Ramos (cell line): ENCODE results near the gene ZNF479.
"Not testable (repeated sequence)": the region's sequence is repeated elsewhere in the genome, so short reads cannot be mapped to it uniquely, and the experiment has no call there.

ENCODE experiments used
- in situ Hi-C: fragments of 300-500 bp; cut with MboI; formaldehyde crosslinking; loops from one replicate; pipeline ENCODE4 v1.14.3; 2022; ENCODE audit warnings: low sequenced_read_pairs; ENCODE audit not compliant: unreplicated experiment

Gene ZNF479

GRCh38 chr7:57132336-57132735 is at the start of gene ZNF479:
TSS of gene ZNF479 (minus strand) at chr7:57132436. CDS start at chr7:57132324, 112 bp downstream.
- in situ Hi-C loops, result not testable (repeated sequence)

- in situ Hi-C loops, result no loop called here
Observed at GRCh38 chr7:57182031-57182430, 49.8 kb upstream of the ZNF479 start.

GRCh38 chr7:57181281-57181680 is 49.0 kb upstream of the ZNF479 start:
- in situ Hi-C loops, result no loop called here

- in situ Hi-C loops, result no loop called here
Observed at GRCh38 chr7:57179776-57180415, 47.7 kb upstream of the ZNF479 start.

GRCh38 chr7:57178768-57179139 is 46.5 kb upstream of the ZNF479 start:
- in situ Hi-C loops, result no loop called here

GRCh38 chr7:57177856-57178767 is 45.9 kb upstream of the ZNF479 start:
- in situ Hi-C loops, result no loop called here

GRCh38 chr7:57176928-57177635 is 44.8 kb upstream of the ZNF479 start:
- in situ Hi-C loops, result no loop called here

- in situ Hi-C loops, result no loop called here
Observed at GRCh38 chr7:57165285-57165899, 33.2 kb upstream of the ZNF479 start.

- in situ Hi-C loops, result not testable (repeated sequence)
Observed at GRCh38 chr7:57120123-57120784, 12.0 kb downstream of the ZNF479 start.
